Measurements from ENCODE around the gene CENPP.

Gene CENPP

DNA sequence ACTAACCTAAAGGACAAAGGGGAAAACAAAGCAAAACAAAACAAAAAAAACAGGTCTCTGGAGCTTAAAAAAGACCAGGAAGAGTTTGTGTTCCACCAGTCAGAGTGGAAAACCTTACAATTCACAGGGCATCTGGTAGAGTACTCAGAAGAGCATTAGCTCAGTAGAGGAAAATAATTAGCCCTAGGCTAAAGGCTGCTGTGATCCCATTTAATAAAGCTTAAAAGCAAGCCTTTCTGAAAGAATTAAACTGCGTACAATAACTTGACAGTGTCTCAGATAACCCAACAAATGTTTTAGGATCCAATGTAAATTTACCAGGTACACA is 202.7 kb downstream of the CENPP start:
- Histone ChIP-seq H3K9me3 (ENCODE audit: control insufficient read depth in 1 of 2, low read length in 2 of 2) (peaks cover 0 to 5% of the 10 kb centered on the region in 2 donors), H3K27ac (ENCODE audit: low read length) (no peak overlapping the region), H3K36me3 (ENCODE audit: control insufficient read depth in 1 of 2, insufficient read depth in 2 of 2, low read length in 2 of 2) (no peaks in the 10 kb centered on the region), H3K27me3 (ENCODE audit: low read depth, low read length) (no peaks in the 10 kb centered on the region), H3K4me1 (ENCODE audit: control insufficient read depth in 1 of 2, insufficient read depth in 2 of 2, low read length in 2 of 2) (no peaks in the 10 kb centered on the region), H3K4me3 (ENCODE audit: low read depth in 1 of 2, low read length in 2 of 2) (no peak overlapping the region)

DNA sequence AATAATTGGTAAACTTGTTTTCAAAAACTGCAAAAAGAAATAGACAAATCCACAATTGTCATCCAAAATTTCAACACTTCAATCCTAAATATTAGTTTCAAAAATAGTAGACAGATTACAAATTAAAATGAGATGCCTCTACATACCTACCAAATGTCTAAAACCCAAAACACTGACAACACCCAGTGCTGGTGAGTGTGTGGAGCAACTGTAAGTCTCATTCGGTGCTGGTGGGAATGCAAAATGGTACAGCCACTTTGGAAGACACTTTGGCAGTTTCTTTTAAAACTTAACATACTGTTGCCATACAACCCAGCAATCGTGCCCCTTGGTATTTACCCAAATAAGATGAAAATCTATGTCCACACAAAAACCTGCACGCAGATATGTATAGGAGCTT is 203.4 kb downstream of the CENPP start:
- H3K27ac ChIP-seq (ENCODE audit: low read length) = no peak overlapping the region
- peaks cover 0 to 5% of the 10 kb centered on the region in 2 donors for H3K9me3 ChIP-seq (ENCODE audit: control insufficient read depth in 1 of 2, low read length in 2 of 2)

DNA sequence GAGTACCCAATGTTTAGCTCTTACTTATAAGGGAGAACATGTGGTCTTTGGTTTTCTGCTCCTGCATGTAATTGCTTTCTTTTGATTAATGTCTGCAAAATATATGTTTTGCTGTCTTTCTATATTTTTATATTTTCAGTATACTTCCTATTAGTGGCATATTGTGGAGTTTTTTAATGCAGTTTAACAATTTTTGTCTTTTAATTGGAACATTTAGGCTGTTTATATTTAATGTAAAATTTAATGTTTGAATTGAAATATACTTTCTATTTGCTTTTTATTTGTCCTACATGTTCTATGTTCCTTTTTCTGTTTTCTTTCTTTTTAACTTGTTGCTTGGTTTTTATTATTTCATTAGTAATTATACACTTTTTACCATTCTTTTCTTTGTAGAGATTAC is 205.1 kb downstream of the CENPP start:
- Histone ChIP-seq H3K36me3 (ENCODE audit: control insufficient read depth in 1 of 2, insufficient read depth in 2 of 2, low read length in 2 of 2) (no peaks in the 10 kb centered on the region), H3K27ac (ENCODE audit: low read length) (no peak overlapping the region), H3K27me3 (ENCODE audit: low read depth, low read length) (no peaks in the 10 kb centered on the region), H3K4me1 (ENCODE audit: control insufficient read depth in 1 of 2, insufficient read depth in 2 of 2, low read length in 2 of 2) (no peaks in the 10 kb centered on the region), H3K4me3 (ENCODE audit: low read depth in 1 of 2, low read length in 2 of 2) (no peak overlapping the region), H3K9me3 (ENCODE audit: control insufficient read depth in 1 of 2, low read length in 2 of 2) (peaks cover 0 to 5% of the 10 kb centered on the region in 2 donors)

More for the DNA sequence above, 203.4 kb downstream of the CENPP start:
- Histone ChIP-seq H3K27me3 (ENCODE audit: low read depth, low read length) (no peaks in the 10 kb centered on the region), H3K36me3 (ENCODE audit: control insufficient read depth in 1 of 2, insufficient read depth in 2 of 2, low read length in 2 of 2) (no peaks in the 10 kb centered on the region), H3K4me1 (ENCODE audit: control insufficient read depth in 1 of 2, insufficient read depth in 2 of 2, low read length in 2 of 2) (no peaks in the 10 kb centered on the region), H3K4me3 (ENCODE audit: low read depth in 1 of 2, low read length in 2 of 2) (no peak overlapping the region)

DNA sequence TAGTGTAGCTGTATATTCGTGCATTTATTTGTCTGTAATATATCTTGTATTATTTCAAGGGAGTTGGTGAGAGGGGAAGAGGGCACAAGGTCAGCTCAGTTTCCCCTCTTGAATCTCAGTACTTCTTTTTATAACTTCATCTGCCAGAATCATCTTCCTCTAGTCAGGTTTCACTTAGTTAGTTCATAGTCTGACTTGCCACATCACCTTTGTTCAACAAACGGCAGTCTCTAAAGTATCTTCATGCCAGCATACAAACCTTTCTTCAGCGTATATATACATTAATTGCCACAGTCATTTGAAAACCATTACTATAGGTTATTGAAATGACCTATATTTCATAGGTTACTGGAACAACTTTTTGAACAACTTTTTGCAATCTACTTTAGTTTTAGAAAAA is 208.5 kb downstream of the CENPP start:
- Histone ChIP-seq H3K4me1 (ENCODE audit: control insufficient read depth in 1 of 2, insufficient read depth in 2 of 2, low read length in 2 of 2) (no peaks in the 10 kb centered on the region), H3K36me3 (ENCODE audit: control insufficient read depth in 1 of 2, insufficient read depth in 2 of 2, low read length in 2 of 2) (no peaks in the 10 kb centered on the region), H3K27me3 (ENCODE audit: low read depth, low read length) (no peaks in the 10 kb centered on the region), H3K27ac (ENCODE audit: low read length) (no peak overlapping the region), H3K9me3 (ENCODE audit: control insufficient read depth in 1 of 2, low read length in 2 of 2) (peaks cover 0 to 5% of the 10 kb centered on the region in 2 donors), H3K4me3 (ENCODE audit: low read depth in 1 of 2, low read length in 2 of 2) (peak overlapping the region in 1 of 2 donors; percentile 31)

DNA sequence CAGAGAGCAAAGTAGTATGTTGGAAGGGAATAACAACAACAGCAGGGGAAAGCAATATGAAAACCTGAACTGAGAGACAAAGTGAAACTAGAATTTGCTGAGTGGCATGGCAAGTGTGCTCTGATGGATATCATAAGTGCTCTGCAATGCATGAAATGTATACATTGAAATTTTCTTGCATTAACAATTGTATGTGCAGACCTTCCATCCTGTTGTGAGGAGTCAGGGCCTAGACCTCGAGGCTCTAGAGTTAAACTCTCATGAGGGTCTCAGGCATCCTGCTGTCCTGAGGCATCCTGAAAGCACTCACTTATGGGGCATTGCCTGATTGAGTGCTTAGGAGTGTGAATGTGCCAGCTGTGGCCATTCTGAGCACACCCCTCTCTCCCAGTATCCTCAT is 208.9 kb downstream of the CENPP start:
- Histone ChIP-seq H3K4me1 (ENCODE audit: control insufficient read depth in 1 of 2, insufficient read depth in 2 of 2, low read length in 2 of 2) (no peaks in the 10 kb centered on the region), H3K27me3 (ENCODE audit: low read depth, low read length) (no peaks in the 10 kb centered on the region), H3K27ac (ENCODE audit: low read length) (no peak overlapping the region), H3K36me3 (ENCODE audit: control insufficient read depth in 1 of 2, insufficient read depth in 2 of 2, low read length in 2 of 2) (no peaks in the 10 kb centered on the region), H3K4me3 (ENCODE audit: low read depth in 1 of 2, low read length in 2 of 2) (peak overlapping the region; percentile 31 to 42), H3K9me3 (ENCODE audit: control insufficient read depth in 1 of 2, low read length in 2 of 2) (peaks cover 0 to 5% of the 10 kb centered on the region in 2 donors)

DNA sequence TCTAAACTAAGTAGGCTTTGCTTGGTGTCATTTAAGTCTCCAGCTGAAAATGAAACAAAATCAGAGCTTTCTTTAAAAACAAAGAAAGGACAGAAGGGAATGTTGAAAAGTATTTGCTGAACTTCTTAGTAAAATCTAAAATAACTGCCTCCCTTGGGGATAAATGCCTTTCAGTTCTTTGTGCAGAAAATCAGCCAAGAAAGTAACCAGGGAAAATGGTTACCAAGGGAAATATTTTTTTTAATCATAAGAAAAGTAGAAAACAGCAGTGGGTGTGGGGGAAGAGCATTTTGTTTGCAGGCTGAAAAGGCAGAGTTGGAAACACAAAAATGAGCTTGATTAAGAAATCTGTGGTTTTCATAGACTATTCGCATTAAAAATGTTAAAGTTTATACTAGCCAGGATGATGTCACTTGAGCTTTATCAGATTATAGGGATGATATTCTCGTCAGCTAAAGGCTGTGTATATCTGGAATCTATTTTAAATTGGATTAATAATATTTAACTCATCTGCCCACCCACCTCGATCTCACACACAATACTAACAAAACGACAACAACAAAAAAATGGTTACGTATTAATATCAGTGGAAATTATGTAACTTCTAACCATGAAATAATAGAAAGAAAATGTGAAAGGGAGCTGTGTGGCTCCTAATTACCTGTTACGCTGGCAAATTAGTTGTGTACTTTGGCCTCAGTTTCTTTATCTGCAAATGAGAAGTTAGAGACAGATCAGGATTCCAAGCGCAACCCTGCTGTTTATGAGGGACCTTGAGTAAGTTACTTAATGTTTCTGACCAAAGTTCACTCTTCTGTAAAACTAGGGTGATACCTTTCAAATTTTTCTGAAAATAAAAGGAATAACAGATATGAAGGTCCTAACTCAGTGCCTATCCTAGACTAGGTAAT is 210.4 kb downstream of the CENPP start, which contains the start of gene ECM2:
Gene ECM2, minus strand, starts transcription at position 51 of the 911 bp plus-strand sequence. CDS start 13,124 bp downstream, outside the sequence.
- peak within 1 kb of the TSS; percentile 76 for H3K27ac ChIP-seq (ENCODE audit: low read length)
- peak within 1 kb of the TSS; percentile 42 to 63 for H3K4me3 ChIP-seq (ENCODE audit: low read depth in 1 of 2, low read length in 2 of 2)
- H3K9me3 ChIP-seq (ENCODE audit: control insufficient read depth in 1 of 2, low read length in 2 of 2) = peaks cover 0 to 3% of the 10 kb centered on the region in 2 donors
- H3K36me3 ChIP-seq (ENCODE audit: control insufficient read depth in 1 of 2, insufficient read depth in 2 of 2, low read length in 2 of 2) = no peaks in the 10 kb centered on the region
- H3K27me3 ChIP-seq (ENCODE audit: low read depth, low read length) = no peaks in the 10 kb centered on the region
- no peaks in the 10 kb centered on the region for H3K4me1 ChIP-seq (ENCODE audit: control insufficient read depth in 1 of 2, insufficient read depth in 2 of 2, low read length in 2 of 2)

DNA sequence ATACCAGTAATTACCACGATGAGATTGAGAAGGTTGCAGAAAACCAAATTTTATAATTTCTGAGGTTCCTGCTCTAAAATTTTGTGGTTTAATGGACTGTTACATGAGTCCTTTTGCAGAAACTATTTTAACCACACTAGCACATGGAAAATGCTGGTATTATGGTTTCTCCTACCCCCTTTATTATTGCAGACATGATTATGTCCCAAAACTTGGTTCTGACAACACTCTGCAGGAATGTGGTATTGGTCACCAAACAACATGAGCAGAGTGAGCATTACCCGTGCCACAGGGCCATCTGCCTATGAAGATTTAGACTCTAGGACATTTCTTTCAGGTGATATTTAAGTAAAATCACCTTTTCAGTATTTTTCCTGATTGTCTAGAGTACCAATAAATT is 212.8 kb downstream of the CENPP start:
- H3K27me3 ChIP-seq (ENCODE audit: low read depth, low read length) = no peaks in the 10 kb centered on the region
- no peaks in the 10 kb centered on the region for H3K4me1 ChIP-seq (ENCODE audit: control insufficient read depth in 1 of 2, insufficient read depth in 2 of 2, low read length in 2 of 2)
- no peaks in the 10 kb centered on the region for H3K9me3 ChIP-seq (ENCODE audit: control insufficient read depth in 1 of 2, low read length in 2 of 2)
- no peak overlapping the region for H3K4me3 ChIP-seq (ENCODE audit: low read depth in 1 of 2, low read length in 2 of 2)
- no peaks in the 10 kb centered on the region for H3K36me3 ChIP-seq (ENCODE audit: control insufficient read depth in 1 of 2, insufficient read depth in 2 of 2, low read length in 2 of 2)
- no peak overlapping the region for H3K27ac ChIP-seq (ENCODE audit: low read length)

DNA sequence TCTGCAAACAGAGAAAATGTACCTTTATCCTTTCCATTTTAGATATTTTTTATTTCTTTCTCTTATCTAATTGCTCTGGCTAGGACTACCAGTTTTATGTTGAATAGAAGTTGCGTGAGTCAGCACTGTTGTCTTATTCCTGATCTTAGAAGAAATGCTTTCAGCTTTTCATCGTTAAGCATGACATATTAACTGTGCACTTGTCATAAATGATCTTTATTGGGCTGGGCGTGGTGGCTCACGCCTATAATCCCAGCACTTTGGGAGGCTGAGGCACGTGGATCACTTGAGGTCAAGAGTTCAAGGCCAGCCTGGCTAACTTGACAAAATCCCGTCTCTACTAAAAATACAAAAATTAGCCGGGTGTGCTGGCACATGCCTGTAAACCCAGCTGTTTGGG is 218.2 kb downstream of the CENPP start:
- H3K9me3 ChIP-seq (ENCODE audit: control insufficient read depth in 1 of 2, low read length in 2 of 2) = no peaks in the 10 kb centered on the region
- H3K4me3 ChIP-seq (ENCODE audit: low read depth in 1 of 2, low read length in 2 of 2) = no peak overlapping the region
- no peaks in the 10 kb centered on the region for H3K36me3 ChIP-seq (ENCODE audit: control insufficient read depth in 1 of 2, insufficient read depth in 2 of 2, low read length in 2 of 2)
- no peak overlapping the region for H3K27ac ChIP-seq (ENCODE audit: low read length)
- no peaks in the 10 kb centered on the region for H3K27me3 ChIP-seq (ENCODE audit: low read depth, low read length)
- H3K4me1 ChIP-seq (ENCODE audit: control insufficient read depth in 1 of 2, insufficient read depth in 2 of 2, low read length in 2 of 2) = no peaks in the 10 kb centered on the region

DNA sequence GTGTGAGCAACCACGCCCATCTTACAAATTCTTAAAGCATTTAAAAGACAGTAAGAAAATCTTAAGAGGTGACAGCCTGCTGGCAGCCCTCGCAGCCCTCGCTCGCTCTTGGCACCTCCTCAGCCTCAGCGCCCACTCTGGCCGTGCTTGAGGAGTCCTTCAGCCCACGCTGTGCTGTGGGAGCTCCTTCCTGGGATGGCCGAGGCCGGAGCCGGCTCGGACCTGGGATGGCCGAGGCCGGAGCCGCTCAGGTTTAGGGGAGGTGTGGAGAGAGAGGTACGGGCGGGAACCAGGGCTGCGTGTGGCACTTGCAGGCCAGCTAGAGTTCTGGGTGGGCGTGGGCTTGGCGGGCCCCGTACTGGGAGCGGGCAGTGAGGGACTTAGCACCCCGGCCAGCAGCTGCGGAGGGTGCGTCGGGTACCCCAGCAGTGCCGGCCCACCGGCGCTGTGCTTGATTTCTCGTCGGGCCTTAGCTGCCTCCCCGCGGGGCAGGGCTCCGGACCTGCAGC is 219.3 kb downstream of the CENPP start:
- Histone ChIP-seq H3K27ac (ENCODE audit: low read length) (no peak overlapping the region), H3K36me3 (ENCODE audit: control insufficient read depth in 1 of 2, insufficient read depth in 2 of 2, low read length in 2 of 2) (no peaks in the 10 kb centered on the region), H3K4me3 (ENCODE audit: low read depth in 1 of 2, low read length in 2 of 2) (no peak overlapping the region), H3K4me1 (ENCODE audit: control insufficient read depth in 1 of 2, insufficient read depth in 2 of 2, low read length in 2 of 2) (no peaks in the 10 kb centered on the region), H3K9me3 (ENCODE audit: control insufficient read depth in 1 of 2, low read length in 2 of 2) (no peaks in the 10 kb centered on the region), H3K27me3 (ENCODE audit: low read depth, low read length) (no peaks in the 10 kb centered on the region)

DNA sequence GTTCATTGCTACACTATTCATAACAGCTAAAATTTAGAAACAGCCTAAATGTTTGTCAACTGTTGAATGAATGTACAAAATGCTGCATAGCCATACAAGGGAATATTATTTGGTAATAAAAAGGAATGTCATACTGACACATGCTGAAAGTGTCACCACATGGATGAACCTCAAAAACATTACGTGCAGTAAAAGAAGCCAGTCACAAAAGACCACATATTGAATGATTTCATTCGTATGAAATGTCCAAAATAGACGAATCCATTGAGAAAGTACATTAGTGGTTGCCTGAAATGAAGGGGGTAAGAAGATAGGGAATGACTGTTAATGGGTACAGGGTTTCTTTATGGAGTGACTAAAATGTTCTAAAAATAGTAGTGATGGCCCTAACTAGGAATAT is 221.6 kb downstream of the CENPP start:
- Histone ChIP-seq H3K4me1 (ENCODE audit: control insufficient read depth in 1 of 2, insufficient read depth in 2 of 2, low read length in 2 of 2) (no peaks in the 10 kb centered on the region), H3K4me3 (ENCODE audit: low read depth in 1 of 2, low read length in 2 of 2) (no peak overlapping the region), H3K27me3 (ENCODE audit: low read depth, low read length) (no peaks in the 10 kb centered on the region), H3K36me3 (ENCODE audit: control insufficient read depth in 1 of 2, insufficient read depth in 2 of 2, low read length in 2 of 2) (no peaks in the 10 kb centered on the region), H3K9me3 (ENCODE audit: control insufficient read depth in 1 of 2, low read length in 2 of 2) (no peaks in the 10 kb centered on the region), H3K27ac (ENCODE audit: low read length) (no peak overlapping the region)

DNA sequence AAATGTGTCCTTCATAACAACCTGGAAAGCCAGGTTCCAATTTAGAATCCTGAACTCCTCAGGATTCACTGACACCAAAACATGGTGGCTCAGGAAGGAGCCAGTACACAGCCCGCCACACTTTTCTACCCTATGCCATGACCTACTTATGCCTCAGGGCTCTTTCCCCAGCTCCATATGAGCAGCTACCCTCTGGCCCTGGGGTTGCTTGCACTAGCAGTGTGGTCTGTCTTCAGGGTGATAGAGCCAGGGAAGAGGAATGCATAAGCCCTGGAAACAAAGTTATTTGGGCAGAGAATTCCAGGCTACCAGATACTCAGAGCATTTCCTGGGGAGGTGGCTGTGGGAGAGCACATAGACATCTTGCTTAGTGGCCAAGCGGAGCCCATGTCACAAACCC is 225.0 kb downstream of the CENPP start:
- Histone ChIP-seq H3K4me3 (ENCODE audit: low read depth in 1 of 2, low read length in 2 of 2) (no peak overlapping the region), H3K9me3 (ENCODE audit: control insufficient read depth in 1 of 2, low read length in 2 of 2) (no peaks in the 10 kb centered on the region), H3K27me3 (ENCODE audit: low read depth, low read length) (no peaks in the 10 kb centered on the region), H3K36me3 (ENCODE audit: control insufficient read depth in 1 of 2, insufficient read depth in 2 of 2, low read length in 2 of 2) (no peaks in the 10 kb centered on the region), H3K4me1 (ENCODE audit: control insufficient read depth in 1 of 2, insufficient read depth in 2 of 2, low read length in 2 of 2) (no peaks in the 10 kb centered on the region), H3K27ac (ENCODE audit: low read length) (no peak overlapping the region)
